Caco-2 (cell line): ENCODE measurements around the gene CHCHD6. TPM values are rescaled to one million over a fixed set of nuclear protein-coding genes. Genes with fewer than 3 reads are reported as not detected.

Experiments
- BruUV-seq: library from RNA; stranded (reverse); fragments of 400-500 nt; replicated peaks from 2 replicates; lab custom pipeline; 2021; lab: Mats Ljungman, UMichigan
- CTCF ChIA-PET: fragments of 300-600 bp; sonication (Branson Sonifier 250); formaldehyde crosslinking; loops from one replicate; lab custom pipeline; 2022; ENCODE audit warnings: antibody characterized with exemption; lab: Charles Lee
- POLR2A ChIA-PET: fragments of 300-600 bp; sonication (Branson Sonifier 250); formaldehyde crosslinking; loops from one replicate; lab custom pipeline; 2022; ENCODE audit warnings: antibody characterized with exemption; lab: Charles Lee
- DNase-seq, 2 experiments: peaks; one replicate each; pipeline versions ENCODE4 v3.0.0 to v3.0.0-alpha.2; 2020 to 2022
- H3K27me3 ChIP-seq: replicated peaks from 2 replicates; pipeline ENCODE4 v1.6.0; 2011; ENCODE audit warnings: low read length; ENCODE audit not compliant: control insufficient read depth, insufficient read depth
- H3K36me3 ChIP-seq: 2 replicates; pipeline ENCODE4 v1.5.1; 2011; ENCODE audit warnings: low read length; ENCODE audit not compliant: control insufficient read depth, insufficient read depth
- H3K4me1 ChIP-seq: fragments of 250-450 bp; sonication (Bioruptor Pico); 2 replicates; pipeline ENCODE4 v1.5.1; 2020; ENCODE audit warnings: mild to moderate bottlenecking
- H3K4me3 ChIP-seq: 2 replicates; pipeline ENCODE4 v1.5.1; 2011; ENCODE audit warnings: low read depth, mild to moderate bottlenecking, control low read depth, low read length
- H3K9me3 ChIP-seq: fragments of 250-450 bp; sonication (Bioruptor Pico); 2 replicates; pipeline ENCODE4 v1.5.1; 2020; ENCODE audit warnings: mild to moderate bottlenecking, moderate library complexity
- H3K27ac Mint-ChIP-seq: one replicate; pipeline ENCODE4 v1.8.0; 2022; ENCODE audit warnings: mixed read lengths; ENCODE audit not compliant: unreplicated experiment
- H3K27me3 Mint-ChIP-seq: one replicate; pipeline ENCODE4 v1.8.0; 2022; ENCODE audit warnings: mixed read lengths; ENCODE audit not compliant: insufficient read depth, unreplicated experiment
- H3K36me3 Mint-ChIP-seq: one replicate; pipeline ENCODE4 v1.8.0; 2022; ENCODE audit warnings: mild to moderate bottlenecking, mixed read lengths; ENCODE audit not compliant: insufficient read depth, unreplicated experiment
- H3K4me1 Mint-ChIP-seq: one replicate; pipeline ENCODE4 v1.8.0; 2022; ENCODE audit warnings: low read depth, mixed read lengths; ENCODE audit not compliant: unreplicated experiment
- H3K4me3 Mint-ChIP-seq: one replicate; pipeline ENCODE4 v1.8.0; 2022; ENCODE audit warnings: mild to moderate bottlenecking, moderate library complexity, mixed read lengths; ENCODE audit not compliant: unreplicated experiment
- H3K9me3 Mint-ChIP-seq: one replicate; pipeline ENCODE4 v1.8.0; 2022; ENCODE audit warnings: mixed read lengths; ENCODE audit not compliant: unreplicated experiment
- intact Hi-C: fragments of 100-400 bp; cut with micrococcal nuclease; formaldehyde crosslinking; loops from one replicate; pipeline ENCODE4 v1.10.0; 2022; ENCODE audit not compliant: unreplicated experiment
- total RNA-seq: library from RNA; stranded (reverse); gene quantifications from 2 replicates; pipeline ENCODE4 v1.2.3, GENCODE V29; 2022
- TF ChIP-seq, protein P1 (sequence below), 2 experiments: fragments of 200-600 bp in 1 of 2; IDR thresholded peaks; 1 replicate in 1 of 2; 2 replicates in 1 of 2; pipeline versions ENCODE4 v1.5.1 to v1.8.0; 2011 to 2022; ENCODE audit warnings: antibody characterized with exemption in 1 of 2, control low read depth in 1 of 2, inconsistent platforms in 1 of 2, low read depth in 1 of 2, low read length in 1 of 2, mild to moderate bottlenecking in 1 of 2, moderate library complexity in 1 of 2; ENCODE audit not compliant: insufficient read depth in 1 of 2, severe bottlenecking in 1 of 2, unreplicated experiment in 1 of 2

CHCHD6 gene
- total RNA-seq, 1 experiment from 2014 or later, result 49.5 TPM

DNA sequence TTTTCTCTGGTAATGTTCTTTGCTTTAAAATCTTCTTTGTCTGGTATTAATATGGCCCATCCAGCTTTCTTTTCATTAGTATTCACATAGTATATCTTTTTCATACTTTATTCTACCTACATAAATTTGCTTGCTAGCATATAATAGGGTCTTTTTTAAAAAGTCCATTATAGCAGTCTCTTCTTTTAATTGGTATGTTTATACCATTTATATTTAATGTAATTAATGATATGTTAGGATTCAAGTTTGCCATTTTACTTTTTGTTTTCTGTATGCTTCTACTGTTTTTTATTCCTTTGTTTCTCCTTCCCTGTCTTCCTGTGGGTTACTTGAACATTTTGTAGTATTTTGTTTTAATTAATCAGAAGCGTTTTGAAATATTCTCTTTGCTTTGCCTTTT, 89.0 kb downstream of the CHCHD6 start:
- Mint-ChIP-seq H3K27ac (no peak overlapping the region), H3K36me3 (peaks cover 6% of the 10 kb centered on the region), H3K4me3 (no peak overlapping the region), H3K27me3 (no peaks in the 10 kb centered on the region), H3K9me3 (peaks cover 37% of the 10 kb centered on the region), H3K4me1 (no peaks in the 10 kb centered on the region)
- Histone ChIP-seq H3K36me3 (no peaks in the 10 kb centered on the region), H3K4me3 (no peak overlapping the region), H3K9me3 (peaks cover 15% of the 10 kb centered on the region), H3K4me1 (no peaks in the 10 kb centered on the region), H3K27me3 (no peaks in the 10 kb centered on the region)
- ChIA-PET CTCF (no interaction called here), POLR2A (no interaction called here)
- no peak for DNase-seq
- TF ChIP-seq, protein P1, sequence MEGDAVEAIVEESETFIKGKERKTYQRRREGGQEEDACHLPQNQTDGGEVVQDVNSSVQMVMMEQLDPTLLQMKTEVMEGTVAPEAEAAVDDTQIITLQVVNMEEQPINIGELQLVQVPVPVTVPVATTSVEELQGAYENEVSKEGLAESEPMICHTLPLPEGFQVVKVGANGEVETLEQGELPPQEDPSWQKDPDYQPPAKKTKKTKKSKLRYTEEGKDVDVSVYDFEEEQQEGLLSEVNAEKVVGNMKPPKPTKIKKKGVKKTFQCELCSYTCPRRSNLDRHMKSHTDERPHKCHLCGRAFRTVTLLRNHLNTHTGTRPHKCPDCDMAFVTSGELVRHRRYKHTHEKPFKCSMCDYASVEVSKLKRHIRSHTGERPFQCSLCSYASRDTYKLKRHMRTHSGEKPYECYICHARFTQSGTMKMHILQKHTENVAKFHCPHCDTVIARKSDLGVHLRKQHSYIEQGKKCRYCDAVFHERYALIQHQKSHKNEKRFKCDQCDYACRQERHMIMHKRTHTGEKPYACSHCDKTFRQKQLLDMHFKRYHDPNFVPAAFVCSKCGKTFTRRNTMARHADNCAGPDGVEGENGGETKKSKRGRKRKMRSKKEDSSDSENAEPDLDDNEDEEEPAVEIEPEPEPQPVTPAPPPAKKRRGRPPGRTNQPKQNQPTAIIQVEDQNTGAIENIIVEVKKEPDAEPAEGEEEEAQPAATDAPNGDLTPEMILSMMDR (IDR thresholded peaks at IDR 0.05; ENCODE audit: insufficient read depth in 1 of 2, low read depth in 1 of 2, low read length in 1 of 2, severe bottlenecking in 1 of 2, unreplicated experiment in 1 of 2), result no peak
- no TSS peak for BruUV-seq
- intact Hi-C loops, result no loop called here

DNA sequence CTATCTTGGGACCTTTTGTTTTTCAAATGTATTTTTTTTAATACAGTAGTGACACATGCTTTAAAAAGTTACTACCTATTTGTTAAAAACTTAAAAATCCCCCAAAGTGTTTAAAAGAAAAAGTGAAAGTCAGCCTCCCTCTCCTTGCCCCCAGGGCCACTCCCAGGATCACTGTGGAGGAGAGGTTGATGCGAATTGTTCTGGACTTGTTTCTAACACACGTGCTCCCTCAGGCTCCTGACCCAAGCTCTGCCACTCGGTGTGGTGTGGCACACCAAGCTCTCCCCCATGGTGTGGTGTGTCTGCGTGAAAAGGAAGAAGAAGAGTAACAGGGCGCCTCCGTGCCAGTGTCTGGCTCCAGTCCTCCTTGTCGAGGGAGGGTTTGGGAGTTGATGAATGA, 93.5 kb downstream of the CHCHD6 start:
- intact Hi-C loops, result no loop called here
- no peaks in the 10 kb centered on the region for H3K4me1 Mint-ChIP-seq
- peaks cover 32% of the 10 kb centered on the region for H3K9me3 Mint-ChIP-seq
- no peaks in the 10 kb centered on the region for H3K27me3 ChIP-seq
- BruUV-seq, result no TSS peak
- ChIA-PET POLR2A (no interaction called here), CTCF (no interaction called here)
- H3K36me3 Mint-ChIP-seq, result peaks cover 17% of the 10 kb centered on the region
- H3K27me3 Mint-ChIP-seq, result no peaks in the 10 kb centered on the region
- DNase-seq, result no peak
- no peaks in the 10 kb centered on the region; the same call in 1 of the 2 replicates for H3K36me3 ChIP-seq
- H3K9me3 ChIP-seq, result peaks cover 10% of the 10 kb centered on the region; the same call in 1 of the 2 replicates
- no peak overlapping the region for H3K27ac Mint-ChIP-seq
- no peak overlapping the region for H3K4me3 Mint-ChIP-seq
- no peak overlapping the region for H3K4me3 ChIP-seq
- TF ChIP-seq, protein P1 (IDR thresholded peaks at IDR 0.05; ENCODE audit: insufficient read depth in 1 of 2, low read depth in 1 of 2, low read length in 1 of 2, severe bottlenecking in 1 of 2, unreplicated experiment in 1 of 2), result no peak
- no peaks in the 10 kb centered on the region for H3K4me1 ChIP-seq

DNA sequence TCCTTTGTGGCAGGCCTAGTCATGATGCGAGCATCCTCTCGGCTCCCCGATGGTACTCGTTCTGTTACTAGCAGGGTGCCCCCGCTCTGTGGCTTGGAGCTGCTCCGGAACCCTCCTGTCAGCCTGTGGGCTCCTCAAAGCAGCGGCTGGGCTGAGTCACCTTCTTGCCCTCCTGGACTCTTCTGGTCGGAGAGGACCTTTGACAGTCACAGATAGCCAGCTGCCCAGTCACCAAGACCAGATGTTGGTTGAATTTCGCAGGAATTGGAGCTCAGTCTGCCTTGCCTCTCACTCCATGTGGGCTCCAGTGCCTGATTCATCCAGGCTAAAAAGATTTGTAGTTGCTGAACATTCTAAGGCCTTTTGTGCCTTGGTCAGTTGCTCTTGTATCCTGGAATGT, 94.5 kb downstream of the CHCHD6 start:
- peaks cover 3% of the 10 kb centered on the region; the same call in 1 of the 2 replicates for H3K9me3 ChIP-seq
- H3K36me3 ChIP-seq, result no peaks in the 10 kb centered on the region; the same call in 1 of the 2 replicates
- Mint-ChIP-seq H3K9me3 (peaks cover 24% of the 10 kb centered on the region), H3K27me3 (no peaks in the 10 kb centered on the region), H3K27ac (no peak overlapping the region), H3K36me3 (peaks cover 17% of the 10 kb centered on the region), H3K4me1 (no peaks in the 10 kb centered on the region), H3K4me3 (no peak overlapping the region)
- POLR2A ChIA-PET, result no interaction called here
- BruUV-seq, result no TSS peak
- TF ChIP-seq, protein P1 (IDR thresholded peaks at IDR 0.05; ENCODE audit: insufficient read depth in 1 of 2, low read depth in 1 of 2, low read length in 1 of 2, severe bottlenecking in 1 of 2, unreplicated experiment in 1 of 2), result no peak
- H3K4me1 ChIP-seq, result no peaks in the 10 kb centered on the region
- no peak overlapping the region for H3K4me3 ChIP-seq
- no peaks in the 10 kb centered on the region for H3K27me3 ChIP-seq
- intact Hi-C loops, result no loop called here
- no peak for DNase-seq
- CTCF ChIA-PET, result no interaction called here
